Measurements from ENCODE around the gene DCC. TPM values are rescaled to one million over a fixed set of nuclear protein-coding genes. Genes with fewer than 3 reads are reported as not detected.

DCC gene
- total RNA-seq, 3 donors from 2014 or later = under 0.01 to 1.6 (median 0.15) TPM

GRCh38 chr18:52433797-52434196, 93.8 kb downstream of the DCC start:
- Histone ChIP-seq H3K4me1 (no peaks in the 10 kb centered on the region), H3K9me3 (no peaks in the 10 kb centered on the region), H3K36me3 (no peaks in the 10 kb centered on the region), H3K27ac (no peak overlapping the region), H3K4me3 (no peak overlapping the region), H3K27me3 (no peaks in the 10 kb centered on the region)
- no peak for TF ChIP-seq POLR2AphosphoS5 (IDR thresholded peaks at IDR 0.05)
- no peak for TF ChIP-seq POLR2A (IDR thresholded peaks at IDR 0.05)
- TF ChIP-seq, protein P1, sequence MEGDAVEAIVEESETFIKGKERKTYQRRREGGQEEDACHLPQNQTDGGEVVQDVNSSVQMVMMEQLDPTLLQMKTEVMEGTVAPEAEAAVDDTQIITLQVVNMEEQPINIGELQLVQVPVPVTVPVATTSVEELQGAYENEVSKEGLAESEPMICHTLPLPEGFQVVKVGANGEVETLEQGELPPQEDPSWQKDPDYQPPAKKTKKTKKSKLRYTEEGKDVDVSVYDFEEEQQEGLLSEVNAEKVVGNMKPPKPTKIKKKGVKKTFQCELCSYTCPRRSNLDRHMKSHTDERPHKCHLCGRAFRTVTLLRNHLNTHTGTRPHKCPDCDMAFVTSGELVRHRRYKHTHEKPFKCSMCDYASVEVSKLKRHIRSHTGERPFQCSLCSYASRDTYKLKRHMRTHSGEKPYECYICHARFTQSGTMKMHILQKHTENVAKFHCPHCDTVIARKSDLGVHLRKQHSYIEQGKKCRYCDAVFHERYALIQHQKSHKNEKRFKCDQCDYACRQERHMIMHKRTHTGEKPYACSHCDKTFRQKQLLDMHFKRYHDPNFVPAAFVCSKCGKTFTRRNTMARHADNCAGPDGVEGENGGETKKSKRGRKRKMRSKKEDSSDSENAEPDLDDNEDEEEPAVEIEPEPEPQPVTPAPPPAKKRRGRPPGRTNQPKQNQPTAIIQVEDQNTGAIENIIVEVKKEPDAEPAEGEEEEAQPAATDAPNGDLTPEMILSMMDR (IDR thresholded peaks at IDR 0.05) = no peak
- intact Hi-C loops (cut with DNase I; ENCODE audit: low total_unique reads) = loop anchor here (5.0 kb wide), 1 partner anchor 1836 kb away; no protein-coding TSS in a partner anchor
- DNase-seq (ENCODE audit: low spot score in 2 of 2) = no peak

- intact Hi-C loops (cut with DNase I; ENCODE audit: low total_unique reads) = loop anchor here (5.0 kb wide), 1 partner anchor 1668 kb away; no protein-coding TSS in a partner anchor
- no peaks in the 10 kb centered on the region for H3K9me3 ChIP-seq
- H3K4me1 ChIP-seq = no peaks in the 10 kb centered on the region
- no peaks in the 10 kb centered on the region for H3K36me3 ChIP-seq
- TF ChIP-seq POLR2AphosphoS5 (IDR thresholded peaks at IDR 0.05) (no peak), POLR2A (IDR thresholded peaks at IDR 0.05) (no peak)
- TF ChIP-seq, protein P1 (IDR thresholded peaks at IDR 0.05) = no peak
- H3K27me3 ChIP-seq = no peaks in the 10 kb centered on the region
- H3K27ac ChIP-seq = no peak overlapping the region
- no peak for DNase-seq (ENCODE audit: low spot score in 2 of 2)
- no peak overlapping the region for H3K4me3 ChIP-seq
These were observed 95.3 kb downstream of the DCC start for GRCh38 chr18:52435301-52435700.

GRCh38 chr18:52437161-52437560, 97.2 kb downstream of the DCC start:
- H3K4me1 ChIP-seq = no peaks in the 10 kb centered on the region

GRCh38 chr18:52439457-52439856, 99.5 kb downstream of the DCC start:
- no peak overlapping the region for H3K27ac ChIP-seq
- H3K27me3 ChIP-seq = no peaks in the 10 kb centered on the region
- intact Hi-C loops (cut with DNase I; ENCODE audit: low total_unique reads) = loop anchor here (5.0 kb wide), 1 partner anchor 1672 kb away; no protein-coding TSS in a partner anchor
- no peak overlapping the region for H3K4me3 ChIP-seq
- no peaks in the 10 kb centered on the region for H3K36me3 ChIP-seq
- H3K9me3 ChIP-seq = no peaks in the 10 kb centered on the region
- no peak for DNase-seq (ENCODE audit: low spot score in 2 of 2)
- no peaks in the 10 kb centered on the region for H3K4me1 ChIP-seq
- TF ChIP-seq, protein P1 (IDR thresholded peaks at IDR 0.05) = no peak
- TF ChIP-seq POLR2A (IDR thresholded peaks at IDR 0.05) (no peak), POLR2AphosphoS5 (IDR thresholded peaks at IDR 0.05) (no peak)

More at GRCh38 chr18:52437161-52437560, 97.2 kb downstream of the DCC start:
- intact Hi-C loops (cut with DNase I; ENCODE audit: low total_unique reads) = loop anchor here (5.0 kb wide), 1 partner anchor 1670 kb away; no protein-coding TSS in a partner anchor
- no peaks in the 10 kb centered on the region for H3K27me3 ChIP-seq
- H3K4me3 ChIP-seq = no peak overlapping the region
- H3K27ac ChIP-seq = no peak overlapping the region
- no peak for DNase-seq (ENCODE audit: low spot score in 2 of 2)
- TF ChIP-seq POLR2A (IDR thresholded peaks at IDR 0.05) (no peak), POLR2AphosphoS5 (IDR thresholded peaks at IDR 0.05) (no peak)
- TF ChIP-seq, protein P1 (IDR thresholded peaks at IDR 0.05) = no peak
- H3K9me3 ChIP-seq = no peaks in the 10 kb centered on the region
- H3K36me3 ChIP-seq = no peaks in the 10 kb centered on the region

DNA sequence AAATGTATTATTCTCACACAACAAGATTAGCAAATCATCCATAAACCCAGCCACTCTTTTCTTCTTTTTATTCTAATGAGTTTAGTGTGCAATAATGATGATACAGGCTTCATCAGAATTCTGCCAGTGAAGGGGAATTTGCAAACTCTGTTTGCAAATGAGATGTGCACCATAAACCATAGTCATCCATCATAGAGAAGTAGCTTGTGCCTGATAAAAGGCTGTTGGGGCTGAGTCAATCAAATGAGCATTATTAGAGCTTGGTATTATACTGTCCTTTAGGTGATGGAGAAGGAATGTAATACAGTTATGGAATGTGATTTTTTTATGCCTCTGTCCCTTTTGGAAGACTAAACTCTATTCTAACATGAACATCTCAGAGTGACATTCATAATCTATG, 101.8 kb downstream of the DCC start:
- TF ChIP-seq POLR2AphosphoS5 (IDR thresholded peaks at IDR 0.05) (no peak), POLR2A (IDR thresholded peaks at IDR 0.05) (no peak)
- TF ChIP-seq, protein P1 (IDR thresholded peaks at IDR 0.05) = no peak

More for the DNA sequence above, 101.8 kb downstream of the DCC start:
- DNase-seq (ENCODE audit: low spot score in 2 of 2) = no peak
- H3K4me1 ChIP-seq = no peaks in the 10 kb centered on the region
- H3K27me3 ChIP-seq = no peaks in the 10 kb centered on the region
- H3K36me3 ChIP-seq = no peaks in the 10 kb centered on the region
- no peaks in the 10 kb centered on the region for H3K9me3 ChIP-seq
- H3K4me3 ChIP-seq = no peak overlapping the region
- H3K27ac ChIP-seq = no peak overlapping the region
- intact Hi-C loops (cut with DNase I; ENCODE audit: low total_unique reads) = no loop called here
